GM20000 (cell line): ENCODE results near the gene DNASE1.

ENCODE experiments used
- DNase-seq: peaks from one replicate; pipeline ENCODE4 v3.0.0; 2012; ENCODE audit warnings: low spot score
- TF ChIP-seq, protein P1 (sequence below): IDR thresholded peaks from 2 replicates; pipeline ENCODE4 v1.5.1; 2012; ENCODE audit warnings: mild to moderate bottlenecking, control low read depth; ENCODE audit errors: extremely low read depth, missing control alignments

The DNASE1 gene

DNA sequence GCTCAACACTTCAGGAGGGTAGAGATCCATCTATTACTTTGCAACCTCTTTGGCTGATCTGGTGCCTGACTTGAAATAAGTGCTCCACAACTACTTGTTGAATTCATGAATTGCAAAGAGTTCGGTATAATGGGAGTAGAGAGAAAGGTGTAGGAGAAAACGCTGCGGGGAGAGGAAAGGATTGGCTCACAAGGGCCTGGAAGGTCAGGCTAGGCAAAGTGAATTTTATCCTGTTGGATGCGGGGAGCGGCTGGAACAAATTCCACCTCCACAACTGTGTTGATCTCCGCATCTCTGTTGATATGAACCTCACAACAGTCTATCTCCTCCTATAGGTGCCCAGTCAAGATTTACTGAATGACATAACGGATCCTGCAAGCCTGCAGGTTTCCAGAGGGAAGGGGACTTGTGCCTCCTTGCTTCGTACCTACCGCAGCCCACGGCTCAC lies 43.8 kb upstream of the DNASE1 start:
- TF ChIP-seq, protein P1, sequence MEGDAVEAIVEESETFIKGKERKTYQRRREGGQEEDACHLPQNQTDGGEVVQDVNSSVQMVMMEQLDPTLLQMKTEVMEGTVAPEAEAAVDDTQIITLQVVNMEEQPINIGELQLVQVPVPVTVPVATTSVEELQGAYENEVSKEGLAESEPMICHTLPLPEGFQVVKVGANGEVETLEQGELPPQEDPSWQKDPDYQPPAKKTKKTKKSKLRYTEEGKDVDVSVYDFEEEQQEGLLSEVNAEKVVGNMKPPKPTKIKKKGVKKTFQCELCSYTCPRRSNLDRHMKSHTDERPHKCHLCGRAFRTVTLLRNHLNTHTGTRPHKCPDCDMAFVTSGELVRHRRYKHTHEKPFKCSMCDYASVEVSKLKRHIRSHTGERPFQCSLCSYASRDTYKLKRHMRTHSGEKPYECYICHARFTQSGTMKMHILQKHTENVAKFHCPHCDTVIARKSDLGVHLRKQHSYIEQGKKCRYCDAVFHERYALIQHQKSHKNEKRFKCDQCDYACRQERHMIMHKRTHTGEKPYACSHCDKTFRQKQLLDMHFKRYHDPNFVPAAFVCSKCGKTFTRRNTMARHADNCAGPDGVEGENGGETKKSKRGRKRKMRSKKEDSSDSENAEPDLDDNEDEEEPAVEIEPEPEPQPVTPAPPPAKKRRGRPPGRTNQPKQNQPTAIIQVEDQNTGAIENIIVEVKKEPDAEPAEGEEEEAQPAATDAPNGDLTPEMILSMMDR, result no peak
- peak; percentile 11 for DNase-seq

DNA sequence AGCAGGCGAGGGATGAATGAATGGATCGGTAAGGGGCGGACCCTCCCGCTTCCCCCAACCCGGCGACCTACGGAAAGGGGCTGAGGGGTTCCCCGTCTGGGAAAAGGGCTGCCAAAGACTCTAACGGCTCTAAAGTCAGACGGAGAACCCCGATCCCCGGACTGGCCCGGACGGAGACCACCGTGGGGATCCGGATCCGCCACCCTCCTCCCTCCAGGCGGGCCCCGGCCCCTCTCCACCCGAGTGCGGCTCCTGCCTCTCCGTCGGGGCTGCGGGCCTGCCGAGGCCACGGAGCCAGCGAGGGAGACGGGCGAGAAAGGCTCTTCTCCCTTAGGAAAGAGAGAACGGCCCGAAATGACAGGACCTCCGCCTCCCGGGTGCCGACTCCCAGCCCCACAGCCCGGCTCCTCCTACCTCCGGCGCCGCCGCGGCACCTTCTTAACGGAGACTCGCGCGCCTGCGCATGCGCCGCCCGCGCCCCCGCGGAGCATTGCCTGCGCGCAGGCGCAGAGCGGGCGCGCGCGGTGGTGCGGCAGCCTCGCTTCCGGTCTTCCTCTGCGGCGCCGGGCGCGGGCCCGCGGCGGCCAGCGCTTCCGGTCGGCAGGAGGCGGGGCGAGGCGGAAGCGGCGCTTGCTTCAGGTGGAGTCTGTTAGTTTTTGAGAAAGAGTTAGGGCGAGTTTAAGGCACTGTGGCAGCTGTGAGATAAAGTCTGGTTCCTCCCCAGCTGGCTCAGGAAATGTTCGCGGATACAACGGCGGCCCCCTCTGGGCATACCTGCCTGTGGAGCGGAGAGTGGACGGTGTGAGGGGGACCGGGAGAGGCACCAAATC lies 43.1 kb upstream of the DNASE1 start, which contains the start of gene SLX4:
Gene SLX4 (minus strand): TSS at position 461 of the 830 bp plus-strand sequence. CDS start 2,642 bp downstream, outside the sequence.
- DNase-seq, result peak; percentile 100
- TF ChIP-seq, protein P1, result no peak

DNA sequence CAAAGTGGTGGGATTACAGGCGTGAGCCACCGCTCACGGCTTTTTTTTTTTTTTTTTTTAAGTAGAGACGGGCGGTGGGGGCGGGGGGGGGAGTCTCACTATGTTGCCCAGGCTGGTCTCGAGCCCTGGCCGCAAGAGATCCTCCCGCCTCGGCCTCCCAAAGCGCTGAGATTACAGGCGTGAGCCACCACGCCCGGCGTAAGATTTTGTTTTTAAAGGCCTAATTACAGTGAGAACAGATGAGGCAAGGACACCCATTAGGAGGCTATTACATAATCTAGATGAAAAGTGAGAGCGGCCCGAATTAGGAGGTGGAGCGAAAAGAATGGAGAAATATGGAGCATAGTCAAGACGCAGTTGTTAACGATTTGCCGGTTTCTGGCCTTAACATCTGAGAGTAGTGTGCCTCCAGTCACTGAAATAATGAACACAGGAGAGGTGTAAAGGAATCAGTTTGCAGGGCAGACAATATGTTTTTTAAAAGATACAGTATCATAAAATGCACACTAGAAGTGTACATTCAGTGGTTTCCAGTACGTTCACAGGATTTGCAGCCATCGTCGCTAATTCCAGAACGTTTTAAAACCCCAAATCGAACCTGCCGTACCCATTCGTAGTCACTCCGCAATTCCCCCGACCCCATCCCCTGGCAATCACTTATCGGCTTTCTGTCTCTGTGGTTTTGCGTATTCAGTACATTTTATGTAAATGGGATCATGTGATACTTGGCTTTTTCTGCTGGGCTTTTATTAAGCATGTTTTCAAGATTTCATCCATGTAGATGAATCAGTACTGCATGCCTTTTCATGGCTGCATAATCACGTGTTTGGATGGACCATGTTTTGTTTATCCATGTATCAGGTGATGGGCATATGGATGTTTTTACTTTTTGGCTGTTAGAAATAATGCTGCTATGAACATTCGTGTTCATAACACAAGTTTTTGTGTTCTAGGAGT lies 41.7 kb upstream of the DNASE1 start:
- TF ChIP-seq, protein P1, result no peak
- DNase-seq, result no peak

DNA sequence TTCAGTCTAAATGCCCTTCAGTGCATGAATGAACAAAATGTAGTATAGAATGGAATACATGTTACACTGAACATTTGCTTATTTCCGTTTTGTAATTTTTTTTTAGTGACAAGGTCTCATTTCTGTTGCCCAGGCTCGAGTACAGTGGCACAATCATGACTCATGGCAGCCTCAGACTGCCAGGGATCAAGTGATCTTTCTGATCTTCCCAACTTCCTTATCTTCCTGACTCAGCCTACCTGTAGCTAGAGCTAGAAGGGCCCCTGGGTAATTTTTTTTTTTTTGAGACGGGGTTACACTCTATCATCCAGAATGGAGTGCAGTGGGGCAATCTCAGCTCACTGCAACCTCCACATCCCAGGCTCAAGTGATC lies 35.7 kb upstream of the DNASE1 start:
- no peak for DNase-seq
- TF ChIP-seq, protein P1, result no peak

DNA sequence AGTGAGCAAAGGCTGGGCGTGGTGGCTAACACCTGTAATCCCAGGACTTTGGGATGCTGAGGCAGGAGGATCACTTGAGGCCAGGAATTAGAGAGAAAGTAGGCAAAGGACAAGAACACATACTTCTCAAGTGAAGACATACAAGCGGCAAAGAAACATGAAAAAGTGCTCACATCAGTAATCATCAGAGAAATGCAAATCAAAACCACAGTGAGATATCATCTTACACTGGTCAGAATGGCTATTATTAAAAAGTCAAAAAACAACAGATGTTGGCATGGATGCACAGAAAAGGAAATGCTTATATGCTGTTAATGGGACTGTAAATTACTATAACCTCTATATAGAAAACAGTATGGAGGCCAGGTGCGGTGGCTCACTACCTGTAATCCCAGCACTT lies 30.8 kb upstream of the DNASE1 start:
- no peak for DNase-seq
- TF ChIP-seq, protein P1, result no peak

DNA sequence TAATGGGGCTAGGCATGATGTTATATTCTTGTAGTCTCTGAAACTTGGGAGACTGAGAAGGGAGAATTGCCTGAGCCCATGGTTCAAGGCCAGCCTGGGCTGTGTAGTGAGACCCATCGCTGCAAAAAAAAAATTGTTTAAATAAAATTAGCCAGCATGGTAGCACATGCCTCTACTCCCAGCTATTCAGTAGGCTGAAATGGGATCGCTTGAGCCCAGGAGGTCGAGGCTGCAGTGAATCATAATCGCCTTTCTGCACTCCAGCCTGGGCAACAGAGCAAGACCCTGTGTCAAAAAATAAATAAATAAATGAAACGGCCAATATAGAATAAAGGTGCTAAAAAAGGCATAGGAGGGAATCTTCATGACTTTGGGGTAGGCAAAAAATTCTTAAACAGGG lies 29.2 kb upstream of the DNASE1 start:
- DNase-seq, result no peak
- TF ChIP-seq, protein P1, result no peak
